HL-60/S4 treated with phorbol 12-myristate 13-acetate at 8.2 ng/mL for 4 days and 3 days (cell line): ENCODE measurements around the gene TBX4.

ENCODE experiments used
- in situ Hi-C: fragments of 300-500 bp; cut with MboI; formaldehyde crosslinking; loops from 2 replicates; pipeline ENCODE4 v1.15.0; 2022; ENCODE audit warnings: low sequenced_read_pairs

Gene TBX4

DNA sequence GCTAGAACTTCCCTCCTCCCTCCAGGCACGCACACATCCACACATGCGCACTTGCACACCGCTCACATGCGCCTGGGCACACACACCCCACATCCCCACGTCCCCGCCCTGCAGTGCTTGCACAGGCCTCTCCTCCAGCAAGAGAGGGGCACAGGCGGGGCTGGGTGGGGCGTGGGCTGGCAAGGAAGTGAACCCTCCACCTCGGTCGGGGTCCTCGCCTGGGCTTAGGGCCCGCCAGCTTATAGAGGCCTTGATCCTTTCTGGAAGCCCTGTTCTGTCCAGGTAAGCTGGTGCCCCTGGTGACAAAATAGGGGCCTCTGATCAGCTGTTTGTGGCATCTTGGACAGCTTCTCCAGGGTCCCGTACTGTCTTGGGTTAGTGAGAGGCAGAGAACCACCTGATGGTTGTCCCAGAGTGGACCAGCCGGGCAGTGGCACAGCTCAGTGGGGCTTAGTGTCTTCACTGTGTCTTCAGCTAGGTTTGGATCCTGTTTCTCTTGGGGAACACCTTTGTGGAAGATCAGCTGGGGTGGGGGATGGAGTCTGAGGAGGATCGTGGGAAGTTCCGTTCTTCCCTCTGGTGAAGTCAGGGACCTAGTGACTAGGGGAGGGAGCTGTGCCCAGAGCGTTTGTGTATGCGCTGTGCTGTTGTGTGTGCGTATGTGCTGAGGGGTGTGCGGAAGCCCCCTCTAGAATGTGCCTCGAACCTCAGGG lies 12.1 kb downstream of the TBX4 start:
- in situ Hi-C loops: no loop called here

DNA sequence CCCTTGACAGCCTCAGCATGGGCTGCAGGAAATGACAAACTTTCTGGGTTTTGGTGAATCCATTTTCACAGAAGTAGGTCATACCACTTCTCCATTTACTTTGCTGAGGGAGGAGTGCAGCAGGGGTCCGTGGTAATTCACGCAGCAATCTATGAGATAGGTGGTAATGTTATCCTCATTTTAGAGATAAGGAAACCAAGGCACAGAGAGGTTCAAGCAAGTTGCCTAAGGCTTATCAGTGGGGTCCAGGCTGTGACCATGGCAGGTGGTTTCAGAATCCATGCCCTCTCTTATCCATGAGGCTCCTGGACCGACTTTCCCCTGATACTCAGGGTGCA lies 12.6 kb downstream of the TBX4 start:
- in situ Hi-C loops: no loop called here

DNA sequence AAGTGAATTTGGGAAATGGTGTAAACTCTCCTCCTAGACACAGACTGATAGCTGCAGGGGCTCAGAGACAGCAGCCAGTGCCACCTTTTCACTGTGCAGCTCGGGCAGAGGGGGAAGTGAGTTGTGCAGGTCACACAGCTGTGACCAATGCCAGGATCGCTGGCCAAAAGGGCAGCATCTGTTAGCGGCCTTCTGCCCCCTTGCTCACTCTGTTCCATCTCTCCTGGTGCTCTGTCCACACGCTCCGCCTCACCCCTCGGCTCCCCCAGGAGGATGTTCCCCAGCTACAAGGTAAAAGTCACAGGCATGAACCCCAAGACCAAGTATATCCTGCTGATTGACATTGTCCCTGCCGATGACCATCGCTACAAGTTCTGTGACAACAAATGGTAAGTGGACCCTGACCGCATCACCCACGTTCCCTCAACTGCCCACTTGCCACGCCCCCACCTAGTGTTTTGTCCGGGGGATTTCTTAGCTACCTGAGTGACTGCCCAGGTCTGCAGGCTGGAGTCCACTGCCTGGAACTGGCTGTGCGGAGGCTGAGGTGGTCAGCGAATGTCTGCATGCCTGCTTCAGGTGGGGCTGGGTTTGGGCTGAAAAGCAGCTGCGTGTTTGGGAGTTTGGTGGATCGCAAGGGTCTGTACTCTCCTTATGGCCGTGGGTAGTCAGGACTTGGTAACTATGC lies 13.5 kb downstream of the TBX4 start:
- in situ Hi-C loops: no loop called here

GRCh38 chr17:61466246-61466645 lies 14.0 kb downstream of the TBX4 start:
- in situ Hi-C loops: no loop called here

- in situ Hi-C loops: no loop called here
Observed at GRCh38 chr17:61467416-61468262, 15.4 kb downstream of the TBX4 start.

GRCh38 chr17:61468263-61468907 lies 16.2 kb downstream of the TBX4 start:
- in situ Hi-C loops: no loop called here

GRCh38 chr17:61469474-61469873 lies 17.3 kb downstream of the TBX4 start:
- in situ Hi-C loops: no loop called here

GRCh38 chr17:61469949-61470348 lies 17.7 kb downstream of the TBX4 start:
- in situ Hi-C loops: no loop called here

GRCh38 chr17:61470530-61471136 lies 18.4 kb downstream of the TBX4 start:
- in situ Hi-C loops: no loop called here

DNA sequence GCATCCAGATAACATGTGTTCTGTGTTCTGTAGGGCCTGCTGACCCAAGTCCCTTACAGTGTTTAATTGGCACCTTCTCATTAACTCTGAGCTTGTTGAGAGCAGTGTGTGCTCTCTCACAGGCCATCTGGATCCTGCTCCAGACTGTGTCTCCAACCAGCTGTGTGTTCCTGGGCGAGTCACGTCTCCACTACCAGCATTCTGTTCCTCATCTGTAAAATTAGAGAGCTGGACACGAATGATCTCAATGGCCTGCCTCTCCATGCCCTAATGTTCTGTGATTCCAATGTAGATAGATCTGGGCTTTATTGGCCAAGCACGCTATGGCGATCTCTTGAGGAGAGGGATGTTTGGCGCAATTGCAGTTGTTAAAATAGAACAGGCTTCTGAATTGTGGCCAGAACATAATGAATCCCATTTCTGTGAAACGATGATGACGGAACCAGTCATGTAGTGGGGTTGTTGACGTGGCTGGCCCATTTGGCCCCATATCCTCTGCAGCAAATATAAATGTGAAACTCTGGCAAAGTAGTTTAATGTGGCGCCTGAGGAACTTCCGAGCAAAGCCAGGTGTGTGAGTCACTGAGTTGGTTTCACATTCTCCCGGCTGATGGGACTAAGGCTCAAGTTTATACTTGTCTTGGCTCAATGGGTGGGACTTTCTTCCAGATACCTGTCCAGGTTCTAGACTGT lies 22.2 kb downstream of the TBX4 start:
- in situ Hi-C loops: no loop called here

DNA sequence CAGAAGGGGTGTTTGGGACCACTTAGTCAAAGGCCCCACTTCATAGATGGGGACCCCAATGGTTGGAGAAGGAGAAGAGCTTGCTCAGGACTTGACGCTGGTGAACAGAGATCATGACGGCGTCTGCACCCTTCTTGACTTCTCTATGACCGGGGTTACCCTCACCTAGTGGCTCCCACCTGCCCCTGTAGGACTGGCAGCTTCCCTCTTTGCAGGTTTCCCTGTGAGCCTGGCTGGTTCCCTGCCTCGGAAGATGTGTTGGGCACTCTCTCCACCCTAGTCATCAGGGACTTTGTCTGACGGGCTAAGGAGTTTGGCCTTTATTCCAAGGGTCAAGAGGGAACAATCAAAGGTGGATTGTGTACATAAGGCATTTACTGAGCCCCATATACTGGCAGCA lies 22.7 kb downstream of the TBX4 start:
- in situ Hi-C loops: no loop called here

DNA sequence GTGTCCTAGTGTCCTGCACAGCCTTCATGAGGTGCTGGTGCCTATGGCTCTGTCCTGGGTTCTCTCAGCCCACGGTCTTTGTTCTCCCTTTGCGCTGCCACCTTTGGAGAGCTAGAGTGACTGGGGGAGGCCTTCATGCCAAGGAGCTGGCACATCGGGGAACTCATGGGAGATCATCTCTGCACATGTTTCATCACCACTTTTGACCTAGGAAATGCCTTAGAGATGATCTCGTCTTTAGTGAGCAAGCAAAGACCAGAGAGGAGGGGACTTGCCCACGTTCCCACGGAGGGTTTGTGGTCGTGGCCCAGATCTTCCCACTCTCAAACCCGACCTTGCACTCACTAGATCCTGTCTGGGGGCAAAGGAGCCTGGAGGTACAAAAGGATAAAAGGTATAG lies 23.5 kb downstream of the TBX4 start:
- in situ Hi-C loops: no loop called here

DNA sequence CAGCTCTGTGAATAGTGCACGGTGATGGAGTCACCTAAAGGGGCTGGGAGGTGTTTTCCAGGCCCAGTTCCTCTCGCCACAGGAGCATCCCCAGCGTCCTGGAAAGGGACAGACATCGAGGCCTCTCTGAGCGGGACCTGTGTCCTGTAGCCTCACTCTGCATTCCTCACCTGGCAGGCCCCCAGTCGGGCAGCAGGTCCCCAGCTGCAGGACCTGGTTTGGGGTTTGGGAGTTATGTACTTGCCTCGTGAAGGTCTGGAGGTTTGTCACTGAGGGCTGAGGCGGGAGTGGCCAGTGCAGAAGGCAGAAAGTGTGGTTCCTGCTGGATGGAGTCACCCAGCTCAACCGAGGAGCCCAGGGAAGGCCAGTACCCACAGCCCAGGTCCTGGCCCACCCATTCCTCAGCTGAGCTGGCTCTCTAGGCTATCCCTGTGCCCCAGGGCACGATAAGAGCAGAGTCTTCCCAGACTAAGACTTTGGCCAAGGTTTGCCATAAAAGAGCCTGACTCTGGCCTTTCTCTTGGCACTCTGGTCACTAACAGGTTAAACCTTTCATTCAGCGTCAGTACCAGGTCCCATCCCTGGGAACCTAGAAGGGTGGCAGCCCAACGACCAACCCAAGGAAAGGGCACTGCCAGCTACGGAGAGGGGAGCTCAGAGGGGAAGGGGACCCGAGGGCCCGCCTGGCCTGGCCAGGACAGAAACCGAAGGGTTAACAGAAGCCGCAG lies 24.4 kb downstream of the TBX4 start:
- in situ Hi-C loops: no loop called here

DNA sequence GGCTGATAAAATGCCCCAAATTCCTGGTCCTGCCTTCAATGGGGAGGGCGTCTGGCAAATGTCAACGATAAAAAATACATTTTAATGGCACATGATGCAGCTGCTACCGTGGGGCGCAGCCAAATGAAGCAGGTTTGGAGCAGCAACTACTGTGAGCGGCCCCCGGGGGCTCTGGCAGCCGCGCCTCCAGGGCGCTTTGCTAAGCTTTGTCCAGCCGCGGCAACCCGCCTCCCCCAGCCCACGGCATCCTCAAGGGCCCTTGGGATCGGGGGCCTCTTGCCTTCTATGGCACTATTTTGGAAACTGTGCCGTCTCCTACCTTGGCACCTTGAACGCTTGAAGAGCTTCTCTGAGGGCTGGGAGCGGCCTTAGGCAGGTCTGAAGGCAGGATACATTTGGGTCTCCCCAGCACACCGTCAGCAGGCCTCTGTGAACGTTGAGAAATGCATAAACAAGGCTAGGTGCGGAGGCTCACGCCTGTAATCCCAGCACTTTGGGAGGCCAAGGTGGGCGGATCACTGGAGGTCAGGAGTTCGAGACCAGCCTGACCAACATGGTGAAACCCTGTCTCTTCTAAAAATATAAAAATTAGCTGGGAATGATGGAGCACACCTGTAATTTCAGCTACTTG lies 25.1 kb downstream of the TBX4 start:
- in situ Hi-C loops: no loop called here

DNA sequence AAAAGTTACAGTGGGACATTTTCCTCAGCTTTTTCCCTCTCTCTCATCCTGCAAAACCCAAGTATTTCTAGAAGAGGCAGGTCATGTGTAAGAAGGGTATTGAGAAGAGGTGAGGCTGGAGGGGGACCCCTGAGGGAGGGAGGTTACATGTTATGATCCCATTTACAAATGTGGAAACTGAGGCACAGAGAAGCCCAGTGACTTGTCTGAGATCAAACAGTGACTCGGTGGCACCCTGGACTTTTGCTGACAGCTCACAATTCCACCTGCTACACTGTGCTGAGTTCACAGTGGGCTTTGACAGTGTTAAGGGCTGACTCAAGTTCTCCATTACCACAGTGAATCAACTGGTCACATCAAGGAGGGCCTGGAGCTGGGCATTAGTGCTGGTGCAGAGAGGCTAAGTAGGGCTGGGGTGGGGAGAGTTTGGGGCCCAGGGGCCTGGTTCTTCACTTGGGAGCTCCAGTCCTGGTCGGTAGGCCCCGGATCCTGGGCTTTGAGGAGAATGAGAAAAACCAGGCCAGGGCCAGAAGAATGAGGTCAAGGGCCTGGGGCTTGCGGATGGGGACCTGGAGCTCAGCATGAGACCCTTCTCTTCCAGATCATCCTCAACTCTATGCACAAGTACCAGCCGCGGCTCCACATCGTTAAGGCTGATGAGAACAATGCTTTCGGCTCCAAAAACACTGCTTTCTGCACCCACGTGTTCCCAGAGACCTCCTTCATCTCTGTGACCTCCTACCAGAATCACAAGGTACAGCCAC lies 26.0 kb downstream of the TBX4 start:
- in situ Hi-C loops: no loop called here

DNA sequence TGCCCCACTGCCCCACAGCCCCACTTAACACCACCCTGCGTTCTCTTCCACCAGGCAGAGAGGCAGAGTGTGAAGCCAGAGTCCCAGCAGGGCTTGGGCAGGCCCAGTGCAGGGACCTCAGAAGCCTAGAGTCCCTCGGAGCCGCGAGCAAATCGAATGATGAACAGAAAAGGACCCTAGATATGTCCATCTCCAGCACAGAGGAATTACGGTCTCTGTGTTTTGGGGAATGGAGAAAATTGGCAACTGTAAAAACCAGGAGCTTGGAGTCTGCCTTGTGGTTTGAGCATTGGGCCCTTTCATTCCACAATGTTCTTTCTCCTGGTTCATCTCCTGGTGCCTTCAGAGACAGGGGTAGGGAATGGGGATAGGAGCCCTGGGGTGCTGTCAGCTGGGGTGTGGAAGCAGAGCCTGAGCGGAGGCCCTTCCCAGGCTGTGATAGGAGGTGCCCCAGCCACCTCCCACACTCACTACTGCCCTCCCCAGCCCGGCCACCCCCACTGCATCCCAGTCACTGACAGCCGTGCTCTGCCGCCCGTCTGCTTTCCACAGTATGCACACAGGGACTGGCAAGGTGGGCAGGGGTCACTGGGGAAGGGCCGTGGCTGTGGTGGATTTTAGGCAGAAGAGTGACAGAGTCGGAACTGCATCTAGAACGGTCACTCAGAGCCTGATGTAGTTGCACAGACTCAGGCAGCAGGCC lies 26.7 kb downstream of the TBX4 start:
- in situ Hi-C loops: no loop called here

DNA sequence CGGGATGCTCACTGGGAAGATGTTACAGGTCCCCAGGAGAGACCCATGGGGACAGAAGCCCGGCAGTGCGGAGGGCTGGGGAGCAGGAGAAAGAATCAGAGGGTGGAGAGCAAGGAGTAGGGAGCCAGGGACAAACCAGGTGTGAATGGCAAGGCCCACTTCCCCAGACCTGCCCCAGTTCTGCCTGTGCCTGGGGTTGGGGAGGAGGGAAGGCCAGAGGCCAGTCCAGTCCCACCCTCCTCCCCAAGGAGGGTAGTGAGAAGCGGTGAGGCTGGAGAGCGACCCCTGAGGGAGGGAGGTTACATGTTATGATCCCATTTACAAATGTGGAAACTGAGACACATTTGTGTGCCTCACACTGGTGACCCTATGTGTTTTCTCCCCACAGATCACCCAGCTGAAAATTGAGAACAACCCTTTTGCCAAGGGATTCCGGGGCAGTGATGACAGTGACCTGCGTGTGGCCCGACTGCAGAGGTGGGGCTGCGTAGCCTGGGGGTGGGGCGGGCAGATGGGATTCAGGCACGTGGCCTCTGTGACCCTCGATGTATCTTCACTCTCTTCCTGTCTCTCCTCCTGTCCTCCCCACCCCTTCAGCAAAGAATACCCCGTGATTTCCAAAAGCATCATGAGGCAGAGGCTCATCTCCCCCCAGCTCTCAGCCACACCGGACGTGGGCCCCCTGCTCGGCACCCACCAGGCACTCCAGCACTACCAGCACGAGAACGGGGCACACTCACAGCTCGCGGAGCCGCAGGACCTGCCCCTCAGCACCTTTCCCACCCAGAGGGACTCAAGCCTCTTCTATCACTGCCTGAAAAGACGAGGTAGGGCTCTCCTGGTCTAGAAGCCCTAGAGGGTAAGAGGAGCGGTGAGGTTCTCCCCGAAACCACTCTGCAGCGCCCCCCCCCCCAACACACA lies 27.5 kb downstream of the TBX4 start:
- in situ Hi-C loops: no loop called here
